Calu3 (cell line): ENCODE data around the gene PLA2G7. TPM values are rescaled to one million over a fixed set of nuclear protein-coding genes. Genes with fewer than 3 reads are reported as not detected.

Source experiments
- BruUV-seq: library from RNA; stranded (reverse); fragments of 400-500 nt; replicated peaks from 2 replicates; lab custom pipeline; 2021; lab: Mats Ljungman, UMichigan
- CTCF ChIA-PET: fragments of 300-600 bp; sonication (Branson Sonifier 250); formaldehyde crosslinking; loops from one replicate; lab custom pipeline; 2022; ENCODE audit warnings: antibody characterized with exemption; lab: Charles Lee
- DNase-seq: peaks from one replicate; pipeline ENCODE4 v3.0.0; 2022
- H3K27ac Mint-ChIP-seq: one replicate; pipeline ENCODE4 v1.8.0; 2022; ENCODE audit warnings: mixed read lengths; ENCODE audit not compliant: unreplicated experiment
- H3K27me3 Mint-ChIP-seq: one replicate; pipeline ENCODE4 v1.8.0; 2022; ENCODE audit warnings: mixed read lengths; ENCODE audit not compliant: unreplicated experiment
- H3K36me3 Mint-ChIP-seq: one replicate; pipeline ENCODE4 v1.8.0; 2022; ENCODE audit warnings: mild to moderate bottlenecking, moderate library complexity, mixed read lengths; ENCODE audit not compliant: insufficient read depth, unreplicated experiment
- H3K4me1 Mint-ChIP-seq: one replicate; pipeline ENCODE4 v1.8.0; 2022; ENCODE audit warnings: mild to moderate bottlenecking, low read depth, mixed read lengths; ENCODE audit not compliant: unreplicated experiment
- H3K4me3 Mint-ChIP-seq: one replicate; pipeline ENCODE4 v1.8.0; 2022; ENCODE audit warnings: mild to moderate bottlenecking, low read depth, moderate library complexity, mixed read lengths; ENCODE audit not compliant: unreplicated experiment
- H3K9me3 Mint-ChIP-seq: one replicate; pipeline ENCODE4 v1.8.0; 2022; ENCODE audit warnings: low read depth, mixed read lengths; ENCODE audit not compliant: unreplicated experiment
- intact Hi-C: fragments of 100-400 bp; cut with micrococcal nuclease; formaldehyde crosslinking; loops from one replicate; pipeline ENCODE4 v1.10.0; 2022; ENCODE audit not compliant: unreplicated experiment
- total RNA-seq: library from RNA; stranded (reverse); gene quantifications from 2 replicates; pipeline ENCODE4 v1.2.3, GENCODE V29; 2022
- TF ChIP-seq, protein P1 (sequence below): fragments of 200-600 bp; IDR thresholded peaks from one replicate; pipeline ENCODE4 v1.8.0; 2022; ENCODE audit warnings: antibody characterized with exemption; ENCODE audit not compliant: unreplicated experiment

Gene PLA2G7
- total RNA-seq, 1 experiment from 2014 or later, result 1.9 TPM

- peak; percentile 63 for DNase-seq
- Mint-ChIP-seq H3K36me3 (no peaks in the 10 kb centered on the region), H3K4me1 (peaks cover 44% of the 10 kb centered on the region), H3K27me3 (no peaks in the 10 kb centered on the region), H3K27ac (no peak overlapping the region), H3K4me3 (no peak overlapping the region), H3K9me3 (no peaks in the 10 kb centered on the region)
- intact Hi-C loops, result loop anchor here (5.0 kb wide), 1 partner anchor 113 kb away; no protein-coding TSS in a partner anchor
- TF ChIP-seq, protein P1, sequence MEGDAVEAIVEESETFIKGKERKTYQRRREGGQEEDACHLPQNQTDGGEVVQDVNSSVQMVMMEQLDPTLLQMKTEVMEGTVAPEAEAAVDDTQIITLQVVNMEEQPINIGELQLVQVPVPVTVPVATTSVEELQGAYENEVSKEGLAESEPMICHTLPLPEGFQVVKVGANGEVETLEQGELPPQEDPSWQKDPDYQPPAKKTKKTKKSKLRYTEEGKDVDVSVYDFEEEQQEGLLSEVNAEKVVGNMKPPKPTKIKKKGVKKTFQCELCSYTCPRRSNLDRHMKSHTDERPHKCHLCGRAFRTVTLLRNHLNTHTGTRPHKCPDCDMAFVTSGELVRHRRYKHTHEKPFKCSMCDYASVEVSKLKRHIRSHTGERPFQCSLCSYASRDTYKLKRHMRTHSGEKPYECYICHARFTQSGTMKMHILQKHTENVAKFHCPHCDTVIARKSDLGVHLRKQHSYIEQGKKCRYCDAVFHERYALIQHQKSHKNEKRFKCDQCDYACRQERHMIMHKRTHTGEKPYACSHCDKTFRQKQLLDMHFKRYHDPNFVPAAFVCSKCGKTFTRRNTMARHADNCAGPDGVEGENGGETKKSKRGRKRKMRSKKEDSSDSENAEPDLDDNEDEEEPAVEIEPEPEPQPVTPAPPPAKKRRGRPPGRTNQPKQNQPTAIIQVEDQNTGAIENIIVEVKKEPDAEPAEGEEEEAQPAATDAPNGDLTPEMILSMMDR, result no peak
- CTCF ChIA-PET, result interaction anchor here (0.5 to 1.4 kb wide), 5 partner anchors 14 to 264 kb away, joined by 3 to 5 read pairs (median 4); no protein-coding TSS in a partner anchor
- no TSS peak for BruUV-seq
Measured at GRCh38 chr6:46719099-46719498, 16.1 kb downstream of the PLA2G7 start.

DNA sequence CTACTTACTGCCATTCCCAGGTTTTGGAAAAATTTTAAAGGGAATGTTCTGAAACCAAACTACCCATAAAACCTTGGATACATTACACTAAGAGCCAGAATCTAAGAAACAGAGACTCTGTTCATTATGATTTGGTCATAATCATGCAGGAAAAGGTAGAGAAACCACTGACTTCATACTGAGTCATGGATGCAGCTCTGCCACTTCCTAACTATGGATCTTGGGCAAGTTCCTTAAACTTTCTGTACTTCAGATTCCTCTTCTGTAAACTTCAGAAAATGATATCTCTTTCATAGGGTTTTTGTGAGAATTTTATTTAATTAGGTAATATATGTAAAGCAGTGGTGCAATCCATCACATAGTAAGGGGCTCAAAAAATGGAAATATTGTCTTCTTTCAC, 20.0 kb downstream of the PLA2G7 start:
- Mint-ChIP-seq H3K36me3 (no peaks in the 10 kb centered on the region), H3K4me3 (no peak overlapping the region), H3K9me3 (no peaks in the 10 kb centered on the region), H3K4me1 (peaks cover 44% of the 10 kb centered on the region), H3K27ac (no peak overlapping the region), H3K27me3 (no peaks in the 10 kb centered on the region)
- intact Hi-C loops, result loop anchor here (5.0 kb wide), 1 partner anchor 117 kb away; no protein-coding TSS in a partner anchor
- CTCF ChIA-PET, result no interaction called here
- BruUV-seq, result no TSS peak
- TF ChIP-seq, protein P1, result no peak
- DNase-seq, result no peak

DNA sequence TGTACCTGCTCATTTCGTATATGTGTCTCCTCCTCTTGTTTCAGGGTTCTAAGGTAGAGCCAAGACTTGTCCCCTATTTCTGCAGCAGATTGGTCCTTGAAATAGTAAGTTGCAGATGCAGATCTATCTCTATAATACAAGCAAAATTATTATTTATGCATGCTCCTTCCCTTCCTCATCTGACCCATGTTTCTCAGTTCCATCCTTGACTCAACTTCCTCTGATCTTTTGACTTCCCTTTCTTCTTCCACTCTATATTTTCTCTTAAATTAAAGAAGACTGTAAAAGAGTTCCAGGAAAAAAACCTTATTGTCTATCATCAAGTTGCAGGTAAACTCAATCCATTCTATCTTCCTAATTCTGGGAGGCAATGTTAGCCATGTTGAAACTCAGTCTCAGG, 23.7 kb downstream of the PLA2G7 start:
- TF ChIP-seq, protein P1, result no peak
- Mint-ChIP-seq H3K27ac (no peak overlapping the region), H3K36me3 (no peaks in the 10 kb centered on the region), H3K27me3 (no peaks in the 10 kb centered on the region), H3K4me1 (peaks cover 16% of the 10 kb centered on the region), H3K9me3 (no peaks in the 10 kb centered on the region), H3K4me3 (no peak overlapping the region)
- CTCF ChIA-PET, result no interaction called here
- intact Hi-C loops, result no loop called here
- DNase-seq, result no peak
- BruUV-seq, result no TSS peak

- no peaks in the 10 kb centered on the region for H3K9me3 Mint-ChIP-seq
- H3K4me3 Mint-ChIP-seq, result no peak overlapping the region
- BruUV-seq, result no TSS peak
Measured at GRCh38 chr6:46706464-46706863, 28.7 kb downstream of the PLA2G7 start.

More at GRCh38 chr6:46706464-46706863, 28.7 kb downstream of the PLA2G7 start:
- no peak overlapping the region for H3K27ac Mint-ChIP-seq
- intact Hi-C loops, result no loop called here
- H3K36me3 Mint-ChIP-seq, result no peaks in the 10 kb centered on the region
- H3K4me1 Mint-ChIP-seq, result no peaks in the 10 kb centered on the region
- CTCF ChIA-PET, result no interaction called here
- no peak for DNase-seq
- no peaks in the 10 kb centered on the region for H3K27me3 Mint-ChIP-seq
- TF ChIP-seq, protein P1, result no peak
